B cell (primary cell): ENCODE data around the gene SLC35E3. TPM values are rescaled to one million over a fixed set of nuclear protein-coding genes. Genes with fewer than 3 reads are reported as not detected.
"Not testable (repeated sequence)": the region's sequence is repeated elsewhere in the genome, so short reads cannot be mapped to it uniquely, and the experiment has no call there.

Source experiments
- ATAC-seq: fragments of 200-7000 bp; cut with Tn5 transposase; one replicate; pipeline ENCODE4 v1.10.0; 2021; ENCODE audit warnings: low read depth, mild to moderate bottlenecking, moderate number of reproducible peaks, moderate library complexity
- CTCF ChIA-PET: fragments of 350-600 bp; sonication (Branson Sonifier 250); formaldehyde crosslinking; loops from one replicate; lab custom pipeline; 2021; ENCODE audit warnings: antibody characterized with exemption, inconsistent platforms; lab: Charles Lee
- POLR2A ChIA-PET: fragments of 350-600 bp; sonication (Branson Sonifier 250); formaldehyde crosslinking; loops from one replicate; lab custom pipeline; 2021; ENCODE audit warnings: antibody characterized with exemption; lab: Charles Lee
- DNase-seq: peaks from one replicate; pipeline ENCODE4 v3.0.0; 2013
- H2AFZ ChIP-seq: 2 replicates; pipeline ENCODE4 v1.6.1; 2012; ENCODE audit warnings: mild to moderate bottlenecking, low read depth, low read length; ENCODE audit not compliant: insufficient read depth, poor library complexity, severe bottlenecking
- H3K27ac ChIP-seq, 2 donors: 1 replicate in 1 of 2; 2 replicates in 1 of 2; pipeline ENCODE4 v1.5.1; 2012 to 2013; ENCODE audit warnings: low read length in 2 of 2, mild to moderate bottlenecking in 2 of 2, moderate library complexity in 1 of 2
- H3K27me3 ChIP-seq, 4 experiments: fragments of 200-600 bp in 1 of 4; sonication (generic) in 1 of 4; replicated peaks in 1 of 4; 1 replicate in 2 of 4; 2 replicates in 2 of 4; pipeline versions ENCODE4 v1.6.1 to v1.7.0; 2013 to 2016; ENCODE audit warnings: low read length in 3 of 4, mild to moderate bottlenecking in 2 of 4, mixed read lengths in 1 of 4, moderate library complexity in 1 of 4; ENCODE audit not compliant: insufficient read depth in 4 of 4, control insufficient read depth in 3 of 4; ENCODE audit errors: control extremely low read depth in 1 of 4
- H3K36me3 ChIP-seq, 2 experiments: replicated peaks in 1 of 2; 1 replicate in 1 of 2; 2 replicates in 1 of 2; pipeline versions ENCODE4 v1.6.1 to v1.7.1; 2013; ENCODE audit warnings: low read length in 1 of 2; ENCODE audit not compliant: insufficient read depth in 2 of 2, control insufficient read depth in 1 of 2; ENCODE audit errors: control extremely low read depth in 1 of 2, extremely low read depth in 1 of 2
- H3K4me1 ChIP-seq, 2 donors: fragments of 200-600 bp in 1 of 2; sonication (generic) in 1 of 2; 1 replicate in 1 of 2; 2 replicates in 1 of 2; pipeline versions ENCODE4 v1.5.1 to v1.6.1; 2013 to 2017; ENCODE audit warnings: low read length in 2 of 2; ENCODE audit not compliant: control insufficient read depth in 2 of 2, insufficient read depth in 2 of 2
- H3K4me2 ChIP-seq: replicated peaks from 2 replicates; pipeline ENCODE3; 2012; ENCODE audit warnings: mild to moderate bottlenecking, low read depth, low read length; ENCODE audit not compliant: poor library complexity, severe bottlenecking
- H3K4me3 ChIP-seq, 5 experiments: fragments of 200-600 bp in 1 of 5; sonication (generic) in 1 of 5; 1 replicate in 3 of 5; 2 replicates in 2 of 5; pipeline versions ENCODE4 v1.5.1 to v1.7.0; 2011 to 2016; ENCODE audit warnings: low read length in 4 of 5, mild to moderate bottlenecking in 4 of 5, low read depth in 2 of 5, control low read depth in 1 of 5, moderate library complexity in 1 of 5; ENCODE audit not compliant: insufficient read depth in 1 of 5; ENCODE audit errors: control extremely low read depth in 1 of 5, extremely low read depth in 1 of 5
- H3K79me2 ChIP-seq: fragments of 200-600 bp; sonication (generic); one replicate; pipeline ENCODE4 v1.6.0; 2016; ENCODE audit warnings: low read length; ENCODE audit not compliant: control insufficient read depth, insufficient read depth
- H3K9ac ChIP-seq: fragments of 200-600 bp; sonication (generic); 2 replicates; pipeline ENCODE4 v1.6.1; 2017; ENCODE audit warnings: mild to moderate bottlenecking, low read length, moderate library complexity
- H3K9me3 ChIP-seq, 3 donors: one replicate each; pipeline versions ENCODE4 v1.6.1 to v1.7.1; 2013; ENCODE audit warnings: low read length in 2 of 3; ENCODE audit not compliant: control insufficient read depth in 2 of 3, insufficient read depth in 1 of 3; ENCODE audit errors: control extremely low read depth in 1 of 3
- H4K20me1 ChIP-seq: 2 replicates; pipeline ENCODE4 v1.6.0; 2012; ENCODE audit warnings: mild to moderate bottlenecking, low read length; ENCODE audit not compliant: insufficient read depth, control insufficient read depth, poor library complexity, severe bottlenecking
- H3K27ac Mint-ChIP-seq: one replicate; pipeline ENCODE4 v1.8.0; 2021; ENCODE audit warnings: mixed read lengths
- H3K27me3 Mint-ChIP-seq: one replicate; pipeline ENCODE4 v1.8.0; 2021; ENCODE audit warnings: mixed read lengths
- H3K4me1 Mint-ChIP-seq: one replicate; pipeline ENCODE4 v1.8.0; 2021; ENCODE audit warnings: mixed read lengths
- H3K4me3 Mint-ChIP-seq: one replicate; pipeline ENCODE4 v1.8.0; 2021; ENCODE audit warnings: mixed read lengths
- H3K9me3 Mint-ChIP-seq: one replicate; pipeline ENCODE4 v1.8.0; 2022; ENCODE audit warnings: mixed read lengths; ENCODE audit not compliant: insufficient read depth
- CTCF ChIP-seq: fragments of 200-600 bp; IDR thresholded peaks from one replicate; pipeline ENCODE4 v1.8.0; 2022; ENCODE audit warnings: antibody characterized with exemption, mild to moderate bottlenecking
- EZH2 ChIP-seq: IDR thresholded peaks from 2 replicates; pipeline ENCODE4 v1.6.1; 2012; ENCODE audit warnings: borderline replicate concordance, low read depth, mild to moderate bottlenecking, moderate library complexity, low read length; ENCODE audit not compliant: insufficient read depth, poor library complexity, severe bottlenecking
- WGBS: methylation state at CpG from one replicate; pipeline ENCODE4 v1.1.5; 2013; ENCODE audit warnings: missing lambda C conversion rate; ENCODE audit not compliant: insufficient coverage; 5-methylcytosine and 5-hydroxymethylcytosine counted together
- intact Hi-C: fragments of 100-400 bp; cut with micrococcal nuclease; formaldehyde crosslinking; loops from one replicate; pipeline ENCODE4 v1.10.0; 2022
- polyA plus RNA-seq: library from polyadenylated mRNA; depleted of rRNA; stranded (reverse); fragments of >200 nt; gene quantifications from 2 replicates; pipeline ENCODE4 v1.2.3, GENCODE V29; 2012
- total RNA-seq, 2 donors: library from RNA; stranded (reverse); fragments of 120-200 nt in 1 of 2; gene quantifications; 1 replicate in 1 of 2; 2 replicates in 1 of 2; pipeline versions ENCODE4 v1.2.3 to v1.2.4, GENCODE V29; 2013 to 2022

The SLC35E3 gene
- total and polyA plus RNA-seq, 2 donors (not counting 1 experiment from before 2014, with no cell fraction given) = 7.0 to 15.1 TPM

- Mint-ChIP-seq H3K9me3 (no peaks in the 10 kb centered on the region), H3K27ac (no peak overlapping the region), H3K4me1 (peaks cover 16% of the 10 kb centered on the region), H3K4me3 (no peak overlapping the region), H3K27me3 (no peaks in the 10 kb centered on the region)
- ATAC-seq = no peak
- Histone ChIP-seq H3K4me1 (no peaks in the 10 kb centered on the region), H3K36me3 (peaks cover 19 to 73% of the 10 kb centered on the region in 2 experiments), H3K27me3 (no peaks in the 10 kb centered on the region), H3K79me2 (peaks cover 21% of the 10 kb centered on the region), H3K9ac (no peak overlapping the region), H3K9me3 (no peaks in the 10 kb centered on the region), H3K4me2 (no peak overlapping the region), H2AFZ (no peak overlapping the region), H3K4me3 (no peak overlapping the region), H3K27ac (no peak overlapping the region), H4K20me1 (peaks cover 21% of the 10 kb centered on the region)
- intact Hi-C loops = loop anchor here (10.0 kb wide), 1 partner anchor 549 kb away; no protein-coding TSS in a partner anchor
- no peak for TF ChIP-seq CTCF
- no peak for TF ChIP-seq EZH2
- ChIA-PET CTCF (interaction anchor here (0.6 to 2.7 kb wide), 6 partner anchors 8 to 457 kb away, joined by 3 to 13 read pairs (median 4); partner anchors contain the start of gene MDM2), POLR2A (no interaction called here)
- WGBS = 100% methylated on average over 3 of the region's 8 CpGs
- DNase-seq = no peak
Observed at GRCh38 chr12:68815928-68816800, 70.2 kb downstream of the SLC35E3 start.

DNA sequence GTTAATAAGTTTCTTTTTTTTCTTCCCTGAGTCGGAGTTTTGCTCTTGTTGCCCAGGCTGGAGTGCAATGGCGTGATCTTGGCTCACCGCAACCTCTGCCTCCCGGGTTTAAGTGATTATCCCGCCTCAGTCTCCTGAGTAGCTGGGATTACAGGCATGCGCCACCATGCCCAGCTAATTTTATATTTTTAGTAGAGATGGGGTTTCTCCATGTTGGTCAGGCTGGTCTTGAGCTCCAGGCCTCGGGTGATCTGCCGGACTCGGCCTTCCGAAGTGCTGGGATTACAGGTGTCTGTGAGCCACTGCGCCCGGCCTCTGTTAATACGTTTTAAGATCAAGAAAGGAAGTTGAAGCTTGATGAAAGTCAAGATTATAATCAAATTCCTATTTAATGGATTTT is 73.5 kb downstream of the SLC35E3 start:
- not testable (repeated sequence) for H3K27ac Mint-ChIP-seq, H3K9me3 Mint-ChIP-seq, ATAC-seq, H2AFZ ChIP-seq, H3K4me1 ChIP-seq, H3K4me3 Mint-ChIP-seq, H3K27me3 Mint-ChIP-seq, DNase-seq, H3K9ac ChIP-seq, H3K9me3 ChIP-seq, H3K27me3 ChIP-seq, H3K4me2 ChIP-seq, H3K27ac ChIP-seq, H3K4me3 ChIP-seq
- WGBS = 100% methylated on average over 6 of the region's 13 CpGs
- Histone ChIP-seq H4K20me1 (peaks cover 11% of the 10 kb centered on the region), H3K79me2 (peaks cover 25% of the 10 kb centered on the region), H3K36me3 (peaks cover 14 to 76% of the 10 kb centered on the region in 2 experiments)
- intact Hi-C loops = loop anchor here (10.0 kb wide), 1 partner anchor 545 kb away; no protein-coding TSS in a partner anchor
- ChIA-PET CTCF (interaction anchor here (1.4 to 3.2 kb wide), 2 partner anchors 10 to 11 kb away, joined by 3 to 18 read pairs; no protein-coding TSS in a partner anchor), POLR2A (interaction anchor here (1.1 to 1.2 kb wide), 2 partner anchors 8 to 12 kb away, joined by 3 to 16 read pairs; partner anchors contain the start of gene MDM2)
- H3K4me1 Mint-ChIP-seq = peaks cover 18% of the 10 kb centered on the region
